ENCODE measurements around the gene UPK3A.
A peak's percentile ranks its signal among the peaks of the same experiment; 100 is the strongest.

UPK3A gene

GRCh38 chr22:45316796-45317526, 32.2 kb downstream of the UPK3A start:
- H2AFZ ChIP-seq (ENCODE audit: low read depth, low read length), result no peak overlapping the region
- H3K9me3 ChIP-seq (ENCODE audit: insufficient read depth, low read length, severe bottlenecking), result no peaks in the 10 kb centered on the region
- H3K36me3 ChIP-seq (ENCODE audit: insufficient read depth, low read length), result no peaks in the 10 kb centered on the region
- no peak overlapping the region for H3K4me3 ChIP-seq (ENCODE audit: low read depth in 1 of 2, low read length in 2 of 2)
- H3K27me3 ChIP-seq (ENCODE audit: insufficient read depth, low read length, poor library complexity), result no peaks in the 10 kb centered on the region
- H3K4me1 ChIP-seq (ENCODE audit: insufficient read depth, low read length), result peaks cover 26% of the 10 kb centered on the region
- TF ChIP-seq EZH2 (IDR thresholded peaks at IDR 0.05; ENCODE audit: borderline replicate concordance, low read depth, low read length, severe bottlenecking), result no peak
- no peak for TF ChIP-seq CTCF (IDR thresholded peaks at IDR 0.05; ENCODE audit: borderline replicate concordance, extremely low read depth, low read length, poor library complexity, severe bottlenecking)
- peaks cover 37% of the 10 kb centered on the region for H4K20me1 ChIP-seq (ENCODE audit: insufficient read depth, low read length)
- H3K4me2 ChIP-seq (ENCODE audit: insufficient read depth, low read length), result no peak overlapping the region
- DNase-seq, result no peak
- peaks cover 78% of the 10 kb centered on the region for H3K79me2 ChIP-seq (ENCODE audit: insufficient read depth, low read length)
- ATAC-seq (ENCODE audit: insufficient read depth, low read depth), result no peak
- H3K9ac ChIP-seq (ENCODE audit: low read depth, low read length), result no peak overlapping the region
- H3K27ac ChIP-seq (ENCODE audit: low read length), result no peak overlapping the region

GRCh38 chr22:45317551-45318167, 32.9 kb downstream of the UPK3A start:
- H2AFZ ChIP-seq (ENCODE audit: low read depth, low read length), result no peak overlapping the region
- no peak overlapping the region for H3K9ac ChIP-seq (ENCODE audit: low read depth, low read length)
- no peak overlapping the region for H3K4me3 ChIP-seq (ENCODE audit: low read depth in 1 of 2, low read length in 2 of 2)
- no peak for TF ChIP-seq EZH2 (IDR thresholded peaks at IDR 0.05; ENCODE audit: borderline replicate concordance, low read depth, low read length, severe bottlenecking)
- no peak for TF ChIP-seq CTCF (IDR thresholded peaks at IDR 0.05; ENCODE audit: borderline replicate concordance, extremely low read depth, low read length, poor library complexity, severe bottlenecking)
- H3K9me3 ChIP-seq (ENCODE audit: insufficient read depth, low read length, severe bottlenecking), result no peaks in the 10 kb centered on the region
- peak overlapping the region; percentile 62 for H3K27ac ChIP-seq (ENCODE audit: low read length)
- H3K36me3 ChIP-seq (ENCODE audit: insufficient read depth, low read length), result peaks cover 4% of the 10 kb centered on the region
- H3K4me2 ChIP-seq (ENCODE audit: insufficient read depth, low read length), result peak overlapping the region; percentile 56
- no peak for ATAC-seq (ENCODE audit: insufficient read depth, low read depth)
- H3K79me2 ChIP-seq (ENCODE audit: insufficient read depth, low read length), result peaks cover 71% of the 10 kb centered on the region
- peaks cover 24% of the 10 kb centered on the region for H3K4me1 ChIP-seq (ENCODE audit: insufficient read depth, low read length)
- H4K20me1 ChIP-seq (ENCODE audit: insufficient read depth, low read length), result peaks cover 38% of the 10 kb centered on the region
- no peaks in the 10 kb centered on the region for H3K27me3 ChIP-seq (ENCODE audit: insufficient read depth, low read length, poor library complexity)
- no peak for DNase-seq

- Histone ChIP-seq H3K9ac (ENCODE audit: low read depth, low read length) (peak overlapping the region; percentile 32; the same call in 1 of the 2 replicates), H3K4me3 (ENCODE audit: low read depth in 1 of 2, low read length in 2 of 2) (peak overlapping the region in 1 of 2 experiments; percentile 39; a peak in 2 of 4 replicates)
Measured at GRCh38 chr22:45318168-45318557, 33.4 kb downstream of the UPK3A start.

More at GRCh38 chr22:45318168-45318557, 33.4 kb downstream of the UPK3A start:
- no peaks in the 10 kb centered on the region for H3K9me3 ChIP-seq (ENCODE audit: insufficient read depth, low read length, severe bottlenecking)
- ATAC-seq (ENCODE audit: insufficient read depth, low read depth) (peak; percentile 90), DNase-seq (peak; percentile 74)
- H4K20me1 ChIP-seq (ENCODE audit: insufficient read depth, low read length), result peaks cover 38% of the 10 kb centered on the region
- peak overlapping the region; percentile 56 for H3K4me2 ChIP-seq (ENCODE audit: insufficient read depth, low read length)
- H3K27me3 ChIP-seq (ENCODE audit: insufficient read depth, low read length, poor library complexity), result no peaks in the 10 kb centered on the region
- H3K27ac ChIP-seq (ENCODE audit: low read length), result peak overlapping the region; percentile 62
- peaks cover 24% of the 10 kb centered on the region for H3K4me1 ChIP-seq (ENCODE audit: insufficient read depth, low read length)
- H3K36me3 ChIP-seq (ENCODE audit: insufficient read depth, low read length), result peaks cover 9% of the 10 kb centered on the region
- peaks cover 66% of the 10 kb centered on the region for H3K79me2 ChIP-seq (ENCODE audit: insufficient read depth, low read length)
- H2AFZ ChIP-seq (ENCODE audit: low read depth, low read length), result peak overlapping the region; percentile 50
- no peak for TF ChIP-seq EZH2 (IDR thresholded peaks at IDR 0.05; ENCODE audit: borderline replicate concordance, low read depth, low read length, severe bottlenecking)
- TF ChIP-seq CTCF (IDR thresholded peaks at IDR 0.05; ENCODE audit: borderline replicate concordance, extremely low read depth, low read length, poor library complexity, severe bottlenecking), result no peak

All from DND-41 (cell line).